Renal cortex interstitium (tissue), 11 donors: ENCODE data around the gene TRPM7. TPM values are rescaled to one million over a fixed set of nuclear protein-coding genes. Genes with fewer than 3 reads are reported as not detected.
"Not testable (repeated sequence)": the region's sequence is repeated elsewhere in the genome, so short reads cannot be mapped to it uniquely, and the experiment has no call there.

ENCODE experiments used
- DNase-seq, 11 donors: peaks; one replicate each; pipeline ENCODE4 v3.0.0-alpha.2; 2013; ENCODE audit warnings: low read depth in 9 of 11, low spot score in 4 of 11; ENCODE audit errors: extremely low read depth in 1 of 11
- polyA plus RNA-seq, 3 donors: library from polyadenylated mRNA; unstranded; fragments of 120-200 nt; gene quantifications; one replicate each; pipeline ENCODE4 v1.2.1, GENCODE V29; 2013; ENCODE audit not compliant: insufficient read length in 3 of 3

TRPM7 gene
- polyA plus RNA-seq, 3 donors = 44.6 to 46.9 (median 46.7) TPM

GRCh38 chr15:50681467-50681866 is 5.1 kb downstream of the TRPM7 start:
- DNase-seq = no peak

GRCh38 chr15:50676799-50677483 is 9.7 kb downstream of the TRPM7 start:
- no peak for DNase-seq

GRCh38 chr15:50675535-50676144 is 11.0 kb downstream of the TRPM7 start:
- DNase-seq = peak in 3 of 11 donors; percentile 17 to 33 (median 24)

GRCh38 chr15:50670115-50670514 is 16.5 kb downstream of the TRPM7 start:
- DNase-seq = no peak

GRCh38 chr15:50669611-50670010 is 17.0 kb downstream of the TRPM7 start:
- no peak for DNase-seq

GRCh38 chr15:50665938-50666337 is 20.7 kb downstream of the TRPM7 start:
- DNase-seq = no peak

GRCh38 chr15:50655555-50655954 is 31.0 kb downstream of the TRPM7 start:
- no peak for DNase-seq

- no peak for DNase-seq
Measured at GRCh38 chr15:50653156-50653743, 33.3 kb downstream of the TRPM7 start.

- DNase-seq = no peak
Measured at GRCh38 chr15:50652671-50653070, 33.9 kb downstream of the TRPM7 start.

GRCh38 chr15:50641318-50641717 is 45.3 kb downstream of the TRPM7 start:
- no peak for DNase-seq

GRCh38 chr15:50636146-50636545 is 50.5 kb downstream of the TRPM7 start:
- no peak for DNase-seq

- DNase-seq = no peak
Measured at GRCh38 chr15:50633653-50634052, 52.9 kb downstream of the TRPM7 start.

GRCh38 chr15:50628421-50628820 is 58.2 kb downstream of the TRPM7 start:
- no peak for DNase-seq

GRCh38 chr15:50627351-50628055 is 59.1 kb downstream of the TRPM7 start:
- no peak for DNase-seq

GRCh38 chr15:50624616-50625168 is 61.9 kb downstream of the TRPM7 start:
- DNase-seq = peak in 9 of 11 donors; percentile 4 to 51 (median 22)

- peak in 1 of 11 donors; percentile 5 for DNase-seq
Measured at GRCh38 chr15:50622361-50622943, 64.1 kb downstream of the TRPM7 start.

- not testable (repeated sequence) for DNase-seq
Measured at GRCh38 chr15:50616960-50617359, 69.6 kb downstream of the TRPM7 start.

GRCh38 chr15:50616554-50616953 is 70.0 kb downstream of the TRPM7 start:
- DNase-seq = not testable (repeated sequence)

- DNase-seq = no peak
Measured at GRCh38 chr15:50613600-50613999, 73.0 kb downstream of the TRPM7 start.
